Ureter (tissue), 1 donor: ENCODE results near the gene CEACAM21. TPM values are rescaled to one million over a fixed set of nuclear protein-coding genes. Genes with fewer than 3 reads are reported as not detected.
"Not testable (repeated sequence)": the region's sequence is repeated elsewhere in the genome, so short reads cannot be mapped to it uniquely, and the experiment has no call there.

Experiments used
- DNase-seq: peaks from one replicate; pipeline ENCODE4 v3.0.0-alpha.2; 2020; ENCODE audit warnings: low spot score
- total RNA-seq: library from RNA; stranded (reverse); gene quantifications from one replicate; pipeline ENCODE4 v1.2.4, GENCODE V29; 2023
- donor health status: DM: yes; HTN: yes; CAD: no.

The CEACAM21 gene
- total RNA-seq, 1 donor from 2014 or later, result 3.6 TPM

- no peak for DNase-seq
Measured at GRCh38 chr19:41548954-41549688, 26.8 kb upstream of the CEACAM21 start.

- DNase-seq, result no peak
Measured at GRCh38 chr19:41549884-41550283, 26.1 kb upstream of the CEACAM21 start.

- no peak for DNase-seq
Measured at GRCh38 chr19:41551212-41551610, 24.8 kb upstream of the CEACAM21 start.

GRCh38 chr19:41551711-41552110 lies 24.3 kb upstream of the CEACAM21 start:
- no peak for DNase-seq

- no peak for DNase-seq
Measured at GRCh38 chr19:41552558-41552957, 23.4 kb upstream of the CEACAM21 start.

GRCh38 chr19:41553804-41554203 lies 22.2 kb upstream of the CEACAM21 start:
- no peak for DNase-seq

GRCh38 chr19:41554907-41555306 lies 21.1 kb upstream of the CEACAM21 start:
- DNase-seq, result no peak

GRCh38 chr19:41555748-41556147 lies 20.2 kb upstream of the CEACAM21 start:
- no peak for DNase-seq

- DNase-seq, result no peak
Measured at GRCh38 chr19:41563854-41564514, 12.0 kb upstream of the CEACAM21 start.

- no peak for DNase-seq
Measured at GRCh38 chr19:41564515-41565378, 11.2 kb upstream of the CEACAM21 start.

GRCh38 chr19:41565379-41565720 lies 10.6 kb upstream of the CEACAM21 start:
- DNase-seq, result no peak

GRCh38 chr19:41566001-41566400 lies 10.0 kb upstream of the CEACAM21 start:
- DNase-seq, result no peak

GRCh38 chr19:41569481-41570150 lies 6.3 kb upstream of the CEACAM21 start:
- DNase-seq, result no peak

- no peak for DNase-seq
Measured at GRCh38 chr19:41570179-41570578, 5.8 kb upstream of the CEACAM21 start.

- DNase-seq, result peak; percentile 80
Measured at GRCh38 chr19:41570639-41571112, 5.3 kb upstream of the CEACAM21 start.

GRCh38 chr19:41577144-41577830 lies 1.3 kb downstream of the CEACAM21 start:
- no peak for DNase-seq

- no peak for DNase-seq
Measured at GRCh38 chr19:41577833-41578232, 1.9 kb downstream of the CEACAM21 start.

GRCh38 chr19:41578886-41579285 lies 2.9 kb downstream of the CEACAM21 start:
- DNase-seq, result no peak

- DNase-seq, result not testable (repeated sequence)
Measured at GRCh38 chr19:41581068-41581467, 5.1 kb downstream of the CEACAM21 start.

GRCh38 chr19:41582577-41583182 lies 6.7 kb downstream of the CEACAM21 start:
- not testable (repeated sequence) for DNase-seq
